Purkinje cell (primary cell): Measurements from ENCODE around the gene ABCB6. TPM values are rescaled to one million over a fixed set of nuclear protein-coding genes. Genes with fewer than 3 reads are reported as not detected.

Experiments
- polyA plus RNA-seq: library from polyadenylated mRNA; unstranded; fragments of >200 nt; fragmentation: Nextera tagmentation; gene quantifications from 2 replicates; pipeline ENCODE4 v1.2.1, GENCODE V29; 2014

ABCB6 gene
- polyA plus RNA-seq: 23.5 and 25.0 TPM in 2 replicates

DNA sequence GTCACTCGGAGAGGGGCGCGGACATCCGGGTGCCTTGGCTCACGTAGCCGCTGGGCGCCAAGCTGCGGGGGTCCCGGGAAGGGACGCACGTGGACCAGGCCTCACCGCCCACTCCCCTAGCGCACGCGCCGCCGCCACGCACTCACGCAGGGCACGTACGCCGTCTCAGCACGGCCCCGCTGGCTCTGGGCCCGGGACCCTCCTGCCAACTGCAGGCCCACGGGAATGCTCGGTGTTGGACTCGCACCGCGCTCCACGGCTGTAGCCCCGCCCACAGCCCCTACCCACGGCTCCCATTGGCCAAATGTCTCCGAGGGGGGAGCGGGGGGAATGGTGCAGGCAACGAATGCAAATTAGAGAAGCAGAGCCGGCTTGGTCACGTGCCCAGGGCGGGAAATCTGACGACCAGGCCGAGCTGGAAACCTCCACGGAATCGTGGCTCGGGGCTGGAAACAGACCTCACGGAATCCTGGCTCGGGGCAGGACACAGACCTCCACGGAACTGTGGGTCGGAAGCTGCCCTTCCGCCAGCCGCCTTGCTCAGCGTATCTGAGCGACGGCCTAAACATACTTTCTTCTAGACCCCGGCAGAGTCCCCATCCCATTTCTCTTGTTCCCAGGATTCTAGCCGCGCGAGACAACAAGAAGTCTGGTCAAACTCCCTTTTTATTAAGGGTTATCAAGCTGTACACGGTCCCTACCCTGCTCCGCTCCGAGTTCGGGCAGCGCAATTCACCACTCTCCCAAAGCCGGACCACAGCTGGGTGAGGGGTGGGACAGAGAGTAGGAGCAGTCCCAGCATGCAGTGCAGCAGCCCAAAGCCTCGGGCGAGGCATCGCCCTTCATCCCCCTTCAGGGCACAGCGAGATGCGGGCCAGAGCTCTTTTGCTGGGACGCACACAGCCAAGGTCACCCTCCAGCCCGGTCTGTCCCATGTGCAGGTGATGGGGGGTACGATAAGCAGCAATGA lies at the start of gene ABCB6:
Gene ABCB6 (minus strand): TSS at position 227 of the 970 bp plus-strand sequence. CDS start 285 bp downstream, outside the sequence.

DNA sequence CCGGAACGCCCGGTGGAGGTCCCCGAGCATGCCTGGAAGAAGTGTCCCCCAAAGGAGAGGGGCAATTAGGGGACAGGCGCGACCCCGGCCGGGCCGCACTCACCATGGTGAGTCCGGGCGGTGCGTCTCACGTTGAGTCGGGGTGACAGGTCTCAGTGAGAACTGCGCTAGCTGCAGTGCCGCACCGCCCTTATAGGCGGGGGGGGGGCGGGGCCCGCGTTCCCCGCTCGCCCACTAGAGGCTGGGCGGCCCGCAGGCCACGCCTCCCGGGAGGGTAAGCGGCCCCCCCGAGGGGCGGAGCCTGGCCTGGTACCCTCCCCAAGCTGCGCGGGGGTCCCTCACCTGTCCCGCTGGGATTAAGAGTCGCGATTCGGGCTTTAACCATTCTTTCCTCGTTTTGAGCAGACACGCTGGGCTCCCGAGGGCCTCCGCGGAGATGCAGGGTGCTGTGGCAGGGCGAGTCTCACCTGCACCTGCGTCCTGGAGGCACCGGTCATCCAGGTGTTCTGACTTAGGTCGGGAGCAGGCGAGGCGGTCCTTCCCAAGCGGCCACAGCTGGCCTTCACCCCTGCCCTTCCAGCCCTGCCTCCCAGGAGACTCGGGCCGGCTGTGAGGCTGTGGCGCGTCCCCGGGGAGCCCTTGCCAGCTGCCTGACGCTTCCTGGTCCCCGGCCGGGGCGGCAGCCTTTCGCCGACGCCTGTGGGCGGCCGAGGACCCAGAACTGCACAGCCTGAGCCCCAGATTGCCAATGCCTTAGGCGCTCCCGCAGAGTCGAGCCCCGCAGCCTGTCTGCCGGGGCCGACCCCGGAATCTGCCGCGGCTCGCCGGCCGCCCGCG lies 35.2 kb upstream of the ABCB6 start, which contains the start of gene TUBA4A:
Gene TUBA4A (minus strand): TSS at position 166 of the 837 bp plus-strand sequence. CDS start 60 bp downstream, at position 106.

DNA sequence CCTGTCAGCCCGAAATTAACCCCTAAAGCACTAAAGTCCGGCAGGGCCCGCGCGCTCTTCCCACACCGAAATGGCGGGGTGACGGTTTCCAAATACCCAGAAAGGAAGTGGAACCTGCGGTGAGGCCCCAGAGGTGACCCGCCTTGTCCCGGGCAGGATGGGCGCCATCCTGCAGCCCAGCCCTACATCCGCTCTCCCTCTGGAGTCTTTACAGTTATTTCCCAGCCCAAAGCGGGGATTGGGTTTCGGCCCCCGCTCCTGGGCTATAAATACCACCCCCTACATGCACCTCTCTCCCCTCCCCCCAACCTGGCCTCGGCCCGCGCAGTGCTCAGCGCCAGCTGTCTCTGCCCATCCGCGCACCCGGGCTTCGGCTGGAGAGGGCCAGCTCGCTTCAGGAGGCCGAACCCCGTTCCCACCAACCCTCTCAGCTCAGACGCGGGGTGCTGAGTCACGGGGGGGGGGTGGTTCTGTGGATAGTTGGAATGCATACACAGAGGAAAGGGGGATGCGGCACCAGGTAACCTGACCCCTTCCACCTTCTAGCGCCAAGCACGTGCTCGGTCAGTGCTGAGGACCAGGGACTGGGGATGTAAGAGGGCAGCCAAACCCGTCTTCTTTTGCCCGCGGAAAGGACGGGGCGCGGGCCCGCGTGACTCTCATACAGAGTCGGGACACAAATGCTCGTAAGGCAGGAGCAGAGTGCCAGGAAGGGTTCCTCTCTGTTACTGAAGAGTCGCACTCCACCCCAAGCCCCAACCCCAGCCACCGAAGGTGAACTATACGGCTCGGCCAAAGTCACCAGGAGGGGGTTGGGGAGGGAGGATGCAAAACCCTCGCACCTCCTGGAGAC lies 34.4 kb upstream of the ABCB6 start, which contains the start of gene TUBA4B:
Gene TUBA4B (plus strand): TSS at position 344 of the 853 bp plus-strand sequence. CDS start 165 bp downstream, at position 509.

DNA sequence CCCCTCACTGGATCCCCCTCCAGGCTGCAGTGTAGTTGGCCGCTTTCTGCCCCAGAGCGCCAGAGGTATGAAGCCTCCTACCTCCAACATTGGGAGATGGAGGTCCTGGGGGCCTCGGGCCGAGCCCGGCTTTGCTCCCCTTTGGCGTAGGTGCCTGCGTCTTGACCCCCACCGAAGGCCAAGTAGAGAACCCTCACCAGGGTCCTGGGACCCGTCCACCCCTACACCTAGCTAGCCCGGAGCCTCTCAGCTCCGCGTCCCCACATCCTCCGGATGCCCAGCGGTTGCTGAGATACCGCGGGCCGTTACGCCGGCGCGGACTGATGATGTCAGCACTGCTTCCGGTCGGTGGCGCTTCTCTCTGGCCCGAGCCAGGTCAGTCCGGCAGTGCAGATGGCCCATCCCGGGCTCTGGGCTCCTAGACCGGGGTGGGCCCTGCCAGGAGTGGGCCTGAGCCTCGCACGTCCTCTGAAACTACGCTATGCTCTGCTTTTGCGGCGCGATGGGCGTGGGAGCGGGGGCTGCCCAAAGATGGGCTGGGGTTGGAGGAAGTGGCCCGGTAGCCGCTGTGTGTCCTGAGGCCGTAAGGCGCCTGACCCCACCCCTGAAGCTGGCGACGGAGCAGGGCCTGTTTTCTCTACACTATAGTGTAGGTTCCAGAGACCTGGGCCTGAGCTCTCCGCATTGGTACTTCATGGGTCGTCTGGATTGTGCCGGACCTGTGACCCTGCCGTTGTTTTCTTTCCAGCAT lies 26.6 kb upstream of the ABCB6 start, which contains the start of the genes GLB1L and STK16:
Gene GLB1L (minus strand): TSS at position 297 of the 751 bp plus-strand sequence. CDS start 1,871 bp downstream, outside the sequence.
Gene STK16 (plus strand): TSS at position 332 of the 751 bp plus-strand sequence. CDS start 521 bp downstream, outside the sequence.

DNA sequence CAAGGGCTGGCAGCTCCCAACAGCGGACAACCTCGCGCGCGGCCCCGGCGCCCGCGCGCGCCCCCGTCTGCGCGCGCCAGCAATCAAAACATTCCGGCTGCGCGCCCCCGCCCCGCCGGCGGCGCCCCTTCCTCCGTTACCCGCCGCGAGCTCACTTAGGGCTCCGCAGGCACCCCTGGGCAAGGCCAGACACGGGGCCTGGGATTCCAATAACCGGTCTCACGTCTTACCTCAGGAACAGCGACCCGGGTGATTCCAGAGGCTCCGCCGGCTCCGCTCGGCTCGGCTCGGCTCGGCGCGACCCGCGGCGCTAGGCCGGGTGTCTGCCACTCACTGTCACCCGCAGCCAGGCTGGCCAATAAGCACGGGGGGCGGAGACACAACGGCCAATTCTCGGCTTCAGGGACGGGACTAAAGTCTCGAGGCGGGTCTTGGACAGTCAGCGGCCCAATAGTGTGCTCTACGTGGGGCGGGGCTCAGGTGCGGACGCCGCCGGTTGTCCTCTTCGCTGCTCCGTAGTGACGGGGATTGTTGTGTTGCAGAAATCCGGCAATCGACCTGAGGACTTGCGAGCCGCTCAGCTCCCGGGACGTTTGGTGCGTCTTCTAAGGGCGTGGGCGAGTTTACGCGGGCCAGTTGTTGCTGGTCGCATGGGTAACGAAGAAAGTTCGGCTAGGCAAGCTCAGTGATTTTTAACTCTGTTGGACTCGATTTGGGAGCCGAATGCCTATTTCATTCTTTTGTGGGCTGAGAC lies 10.7 kb upstream of the ABCB6 start, which contains the start of the genes ANKZF1 and ATG9A:
Gene ANKZF1 (plus strand): TSS at position 502 of the 754 bp plus-strand sequence. CDS start 452 bp downstream, outside the sequence.
Gene ATG9A (minus strand): TSS at position 332 of the 754 bp plus-strand sequence. CDS start 1,612 bp downstream, outside the sequence.

DNA sequence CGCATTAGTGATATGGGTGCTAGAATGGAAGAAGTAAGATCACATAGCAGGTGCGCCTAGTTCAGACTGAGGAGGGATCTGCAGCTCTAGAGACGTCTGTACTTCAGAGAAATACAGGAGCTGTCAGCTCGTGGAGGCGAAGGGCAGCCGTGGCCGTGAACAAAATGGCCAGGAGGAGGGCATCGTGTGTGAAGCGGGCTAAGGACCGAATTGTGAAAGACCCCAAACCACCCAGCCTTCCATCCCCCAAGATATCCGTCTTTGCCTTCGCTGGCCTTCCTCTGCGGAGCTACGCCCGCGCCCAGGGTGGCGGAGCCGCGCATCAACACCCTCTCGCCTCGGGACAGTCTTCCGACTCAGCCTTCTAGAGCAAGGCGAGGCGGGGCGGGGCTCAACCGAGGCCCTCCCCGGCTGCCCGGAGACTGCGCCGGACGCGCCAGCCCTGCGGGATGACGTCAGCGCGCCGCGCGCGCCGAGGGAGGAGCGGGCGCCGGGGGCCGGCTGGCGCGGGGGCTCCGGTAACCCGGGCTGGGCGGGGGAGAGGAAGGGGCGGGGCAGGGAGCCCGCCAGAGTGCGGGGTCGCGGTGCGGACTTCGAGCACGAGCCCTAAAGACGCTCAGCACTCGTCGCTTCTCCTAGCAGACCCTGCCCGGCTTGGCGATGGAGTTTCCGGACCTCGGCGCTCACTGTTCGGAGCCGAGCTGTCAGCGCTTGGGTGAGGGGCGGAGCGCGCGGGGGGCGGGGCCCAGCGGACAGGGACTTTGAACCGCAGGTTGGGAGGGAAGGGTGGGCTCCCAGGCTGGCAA lies 12.2 kb downstream of the ABCB6 start, which contains the start of gene ZFAND2B:
Gene ZFAND2B (plus strand): TSS at position 455 of the 806 bp plus-strand sequence. CDS start 206 bp downstream, at position 661.

DNA sequence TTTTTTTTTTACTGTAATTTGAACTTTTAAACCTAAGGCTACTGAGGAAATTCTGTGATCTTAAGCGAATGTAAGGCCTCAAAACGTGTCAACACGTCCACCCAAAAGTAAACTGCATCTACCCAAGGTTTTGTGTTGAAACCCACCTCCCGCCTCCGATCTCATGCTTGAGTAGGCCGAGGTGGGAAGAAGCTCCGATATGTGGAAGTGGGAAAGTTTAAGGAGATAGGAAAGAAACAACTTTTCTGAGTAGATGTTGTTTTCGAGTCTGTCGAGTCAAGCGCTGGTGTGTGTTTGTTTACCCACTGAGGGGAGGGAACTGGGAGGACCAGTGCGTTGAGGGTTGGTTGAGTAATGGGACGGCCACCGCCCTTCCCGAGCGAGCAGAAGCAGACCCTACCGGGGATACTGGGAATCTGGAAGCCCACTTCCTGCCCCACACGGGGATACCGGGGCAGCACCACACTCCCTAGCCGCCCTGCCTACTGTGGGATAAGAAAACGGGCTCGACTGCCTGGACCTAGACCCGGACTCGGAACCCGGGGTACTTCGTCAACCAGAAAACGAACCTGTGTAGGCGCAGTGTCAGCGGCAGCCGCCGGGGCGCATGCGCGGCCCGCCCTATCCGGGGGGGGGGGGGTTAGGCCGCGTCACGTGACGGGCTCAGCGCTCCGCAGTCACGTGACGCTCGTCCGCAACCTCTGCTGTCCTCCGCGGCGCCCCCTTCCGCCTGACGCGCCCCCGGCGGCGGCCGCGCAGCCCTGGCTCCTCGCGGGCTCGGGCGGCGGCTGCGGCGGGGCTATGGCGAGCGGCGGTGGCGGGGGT lies 41.0 kb downstream of the ABCB6 start, which contains the start of gene RETREG2:
Gene RETREG2 (plus strand): TSS at position 724 of the 825 bp plus-strand sequence. CDS start 78 bp downstream, at position 802.

DNA sequence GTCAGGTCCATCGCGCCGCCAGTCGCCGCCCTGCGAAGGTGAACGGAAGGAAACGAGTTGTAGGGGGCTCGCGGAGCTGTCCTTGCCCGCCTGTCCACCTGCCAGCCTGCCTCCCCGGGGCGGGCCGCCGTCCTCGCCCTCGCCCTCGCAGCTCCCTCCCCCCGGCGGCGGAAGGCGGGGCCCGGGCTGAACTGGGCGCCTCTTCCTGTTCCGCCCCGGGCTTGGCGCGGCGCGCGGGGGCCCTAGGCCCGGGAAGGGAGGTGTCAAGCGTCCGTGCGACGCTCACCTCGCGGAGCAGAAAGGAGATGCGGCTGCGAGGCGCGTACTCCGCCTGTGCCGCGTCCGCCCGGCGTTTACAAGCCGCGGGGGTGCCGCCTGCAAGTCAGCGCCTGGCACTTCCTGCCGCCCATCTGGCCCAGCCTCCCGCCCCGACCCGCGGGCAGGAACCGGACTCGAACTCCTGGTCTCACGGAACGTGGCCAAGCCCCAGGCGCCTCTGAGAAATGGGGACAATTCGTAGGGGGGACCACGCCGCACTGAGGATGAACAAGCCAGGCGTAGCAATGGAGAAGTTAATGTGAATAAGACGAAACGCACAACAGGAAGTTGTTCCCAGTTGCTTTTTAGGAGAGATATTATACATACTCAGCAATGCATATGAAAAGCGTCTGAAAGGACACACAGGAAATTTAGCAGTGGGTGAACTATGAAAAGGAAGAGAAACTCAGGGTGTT lies 41.8 kb downstream of the ABCB6 start, which contains the start of gene CNPPD1:
Gene CNPPD1 (minus strand): TSS at position 108 of the 734 bp plus-strand sequence. CDS start 97 bp downstream, at position 11.

DNA sequence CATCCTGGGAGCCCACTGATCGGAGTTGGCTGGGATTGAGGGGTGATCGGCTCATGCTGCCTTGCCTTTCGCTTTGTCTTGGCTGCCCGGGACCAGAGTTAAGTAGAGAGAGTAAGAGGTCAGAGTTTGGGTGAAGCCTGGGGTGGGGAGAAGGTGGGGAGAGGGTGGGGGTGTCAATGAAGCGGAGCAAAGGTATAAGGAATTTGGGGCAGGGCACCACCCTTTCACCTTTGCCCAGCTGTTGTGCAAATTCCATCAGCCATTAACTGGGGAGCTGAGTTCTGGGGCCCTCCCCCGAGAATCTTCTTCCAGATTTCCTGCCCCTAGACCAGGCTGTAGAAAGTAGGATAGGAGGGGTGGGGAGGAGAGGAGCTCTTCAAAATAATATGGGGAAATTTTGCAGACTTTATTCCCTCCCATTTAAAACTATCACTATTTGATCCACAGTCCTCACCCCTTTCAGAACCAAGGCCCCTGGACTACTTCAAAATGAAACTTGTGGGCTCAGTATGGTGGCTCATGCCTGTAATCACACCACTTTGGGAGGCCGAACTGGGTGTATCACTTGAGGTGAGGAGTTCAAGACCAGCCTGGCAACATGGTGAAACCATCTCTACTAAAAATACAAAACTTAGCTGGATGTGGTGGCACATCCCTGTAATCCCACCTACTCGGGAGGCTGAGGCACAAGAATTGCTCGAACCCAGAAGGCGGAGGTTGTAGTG lies 48.7 kb downstream of the ABCB6 start, which contains the start of gene SLC23A3:
Gene SLC23A3 (minus strand): TSS at position 100 of the 725 bp plus-strand sequence. CDS start 45 bp downstream, at position 55.

DNA sequence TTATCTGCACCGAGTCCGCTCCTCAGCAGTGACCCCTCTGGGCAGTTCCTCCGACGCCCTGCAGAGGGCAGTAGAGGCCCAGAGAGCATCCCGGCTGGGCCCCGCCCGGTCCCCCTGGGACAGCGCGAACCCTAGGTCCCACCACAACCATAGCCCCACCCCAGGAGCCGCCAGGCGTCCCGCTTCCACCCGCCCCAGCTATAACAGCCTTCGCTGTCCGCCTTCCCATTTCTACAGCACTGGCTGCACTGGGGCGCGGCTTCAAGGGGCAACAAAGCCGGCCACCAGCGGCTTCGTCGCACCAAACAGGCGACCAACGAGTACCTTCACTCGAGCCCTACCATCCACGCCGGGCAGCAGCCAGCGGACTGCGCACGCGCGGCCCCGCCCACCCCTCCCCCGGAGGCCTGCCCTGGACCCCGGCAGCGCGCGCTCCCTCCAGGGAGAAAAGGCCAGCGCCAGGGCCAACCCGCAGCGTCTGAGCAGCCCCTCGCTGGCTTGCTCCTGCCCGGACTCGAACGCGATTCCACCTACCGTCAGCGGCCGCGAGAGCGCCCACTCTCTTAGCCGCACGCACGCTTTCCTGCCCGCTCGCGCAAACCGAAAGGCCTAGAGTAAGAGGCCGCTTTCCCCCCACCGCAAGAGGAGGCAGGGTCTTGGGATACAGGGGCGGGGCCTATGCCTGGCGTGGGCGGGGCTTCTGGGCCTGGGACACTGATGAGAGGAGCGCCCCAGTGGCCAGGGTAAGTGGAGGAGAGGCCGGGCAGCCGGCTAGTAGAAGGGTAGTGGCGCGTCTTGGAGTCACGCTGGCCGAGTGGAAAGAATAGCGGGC lies 58.4 kb downstream of the ABCB6 start, which contains the start of gene NHEJ1:
Gene NHEJ1 (minus strand): TSS at position 630 of the 832 bp plus-strand sequence. CDS start 2,453 bp downstream, outside the sequence.

